HEK293T (cell line): ENCODE results near the gene DYRK1B.

ENCODE experiments used
- CTCF ChIA-PET: fragments of 350-600 bp; formaldehyde crosslinking; extraction: SDS; loops from one replicate; lab custom pipeline; 2021; ENCODE audit warnings: antibody characterized with exemption, inconsistent platforms; lab: Yijun Ruan, JAX
- POLR2A ChIA-PET: fragments of 350-600 bp; formaldehyde crosslinking; extraction: SDS; loops from one replicate; lab custom pipeline; 2020; ENCODE audit warnings: antibody characterized with exemption, inconsistent platforms; lab: Yijun Ruan, JAX
- DNase-seq: peaks from one replicate; pipeline ENCODE4 v3.0.0; 2012; ENCODE audit warnings: mixed read lengths; ENCODE audit errors: extremely low spot score
- ARNT ChIP-seq: fragments of 450-650 bp; IDR thresholded peaks from 2 replicates; pipeline ENCODE4 v1.6.1; 2017; ENCODE audit warnings: mild to moderate bottlenecking
- BHLHE40 ChIP-seq: fragments of 450-650 bp; IDR thresholded peaks from 2 replicates; pipeline ENCODE4 v1.6.1; 2016; ENCODE audit warnings: mild to moderate bottlenecking, moderate library complexity, borderline replicate concordance
- CTBP1 ChIP-seq: fragments of 450-650 bp; IDR thresholded peaks from 2 replicates; pipeline ENCODE4 v1.6.1; 2016; ENCODE audit warnings: borderline replicate concordance
- ELF4 ChIP-seq: fragments of 450-650 bp; IDR thresholded peaks from 2 replicates; pipeline ENCODE4 v1.6.1; 2017; ENCODE audit warnings: antibody characterized with exemption
- FOXA1 ChIP-seq: fragments of 450-650 bp; IDR thresholded peaks from 2 replicates; pipeline ENCODE4 v1.6.1; 2016; ENCODE audit warnings: mild to moderate bottlenecking
- FOXK2 ChIP-seq: fragments of 450-650 bp; IDR thresholded peaks from 2 replicates; pipeline ENCODE4 v1.6.1; 2016; ENCODE audit warnings: mild to moderate bottlenecking
- FOXM1 ChIP-seq: fragments of 450-650 bp; IDR thresholded peaks from 2 replicates; pipeline ENCODE4 v1.6.1; 2017; ENCODE audit warnings: mild to moderate bottlenecking, borderline replicate concordance
- HDGF ChIP-seq: fragments of 450-650 bp; IDR thresholded peaks from 2 replicates; pipeline ENCODE4 v1.6.1; 2017; ENCODE audit warnings: antibody characterized with exemption, borderline replicate concordance
- L3MBTL2 ChIP-seq: fragments of 450-650 bp; conservative IDR thresholded peaks from 2 replicates; pipeline ENCODE4 v1.6.1; 2016; ENCODE audit warnings: mild to moderate bottlenecking
- LEF1 ChIP-seq: fragments of 450-650 bp; IDR thresholded peaks from 2 replicates; pipeline ENCODE4 v1.6.1; 2017; ENCODE audit warnings: mild to moderate bottlenecking, borderline replicate concordance
- NFRKB ChIP-seq: fragments of 450-650 bp; IDR thresholded peaks from 2 replicates; pipeline ENCODE4 v1.6.1; 2016; ENCODE audit warnings: mild to moderate bottlenecking, moderate library complexity
- PKNOX1 ChIP-seq: fragments of 450-650 bp; IDR thresholded peaks from 2 replicates; pipeline ENCODE4 v1.6.1; 2016
- SP1 ChIP-seq: fragments of 450-650 bp; IDR thresholded peaks from 2 replicates; pipeline ENCODE4 v1.6.1; 2017
- SUZ12 ChIP-seq: fragments of 450-650 bp; IDR thresholded peaks from 2 replicates; pipeline ENCODE4 v1.6.1; 2016; ENCODE audit warnings: mild to moderate bottlenecking
- TARDBP ChIP-seq: fragments of 450-650 bp; IDR thresholded peaks from 2 replicates; pipeline ENCODE4 v1.6.1; 2016
- ZNF384 ChIP-seq: fragments of 450-650 bp; IDR thresholded peaks from 2 replicates; pipeline ENCODE4 v1.6.1; 2016

The DYRK1B gene

GRCh38 chr19:39831679-39832078 lies 2.3 kb downstream of the DYRK1B start:
- no peak for TF ChIP-seq PKNOX1
- TF ChIP-seq FOXA1, result no peak
- TF ChIP-seq L3MBTL2, result no peak
- no peak for TF ChIP-seq HDGF
- TF ChIP-seq ARNT, result no peak
- TF ChIP-seq SUZ12, result no peak
- TF ChIP-seq ZNF384, result no peak
- no peak for TF ChIP-seq FOXK2
- no peak for TF ChIP-seq NFRKB
- POLR2A ChIA-PET, result no interaction called here

GRCh38 chr19:39830847-39831246 lies 3.1 kb downstream of the DYRK1B start:
- TF ChIP-seq BHLHE40 (no peak), ELF4 (no peak), L3MBTL2 (no peak), TARDBP (no peak), CTBP1 (no peak), SUZ12 (no peak), NFRKB (no peak), FOXA1 (no peak), SP1 (no peak), HDGF (no peak), FOXM1 (no peak), FOXK2 (no peak), ZNF384 (no peak), LEF1 (no peak), PKNOX1 (no peak)
- DNase-seq, result no peak
- CTCF ChIA-PET, result no interaction called here
- POLR2A ChIA-PET, result no interaction called here

More at GRCh38 chr19:39831679-39832078, 2.3 kb downstream of the DYRK1B start:
- no peak for DNase-seq
- CTCF ChIA-PET, result no interaction called here

GRCh38 chr19:39830406-39830805 lies 3.6 kb downstream of the DYRK1B start:
- TF ChIP-seq BHLHE40 (no peak), CTBP1 (no peak), TARDBP (no peak), SP1 (no peak), L3MBTL2 (no peak), FOXA1 (no peak), PKNOX1 (no peak), LEF1 (no peak), ELF4 (no peak), FOXM1 (no peak), NFRKB (no peak), FOXK2 (no peak), SUZ12 (no peak), HDGF (no peak), ZNF384 (no peak), ARNT (no peak)
- CTCF ChIA-PET, result no interaction called here
- POLR2A ChIA-PET, result no interaction called here
- no peak for DNase-seq

GRCh38 chr19:39829702-39830275 lies 4.2 kb downstream of the DYRK1B start:
- ChIA-PET CTCF (interaction anchor here (1.2 kb wide), 1 partner anchor 12 kb away, joined by 3 read pairs; no protein-coding TSS in a partner anchor), POLR2A (no interaction called here)
- TF ChIP-seq SP1 (no peak), HDGF (no peak), FOXK2 (no peak), ARNT (no peak), PKNOX1 (no peak), TARDBP (no peak), FOXM1 (no peak), L3MBTL2 (no peak), NFRKB (no peak), SUZ12 (no peak), BHLHE40 (no peak), ELF4 (no peak), LEF1 (no peak), FOXA1 (no peak), ZNF384 (no peak), CTBP1 (no peak)
- no peak for DNase-seq

- no peak for TF ChIP-seq CTBP1
- TF ChIP-seq TARDBP, result no peak
- no peak for TF ChIP-seq HDGF
- no peak for TF ChIP-seq SUZ12
- no peak for TF ChIP-seq ZNF384
- no peak for TF ChIP-seq FOXK2
- TF ChIP-seq SP1, result no peak
- TF ChIP-seq NFRKB, result no peak
- no peak for TF ChIP-seq ELF4
- TF ChIP-seq PKNOX1, result no peak
- no peak for TF ChIP-seq FOXM1
- no peak for TF ChIP-seq BHLHE40
- TF ChIP-seq ARNT, result no peak
- TF ChIP-seq FOXA1, result no peak
- no peak for TF ChIP-seq LEF1
- TF ChIP-seq L3MBTL2, result no peak
- POLR2A ChIA-PET, result no interaction called here
- DNase-seq, result no peak
- CTCF ChIA-PET, result interaction anchor here (1.2 kb wide), 1 partner anchor 13 kb away, joined by 3 read pairs; no protein-coding TSS in a partner anchor
These were observed 5.3 kb downstream of the DYRK1B start for GRCh38 chr19:39828654-39829032.
